Mucosa of descending colon (tissue), 3 donors: ENCODE measurements around the gene WDR90. TPM values are rescaled to one million over a fixed set of nuclear protein-coding genes. Genes with fewer than 3 reads are reported as not detected.
A peak's percentile ranks its signal among the peaks of the same experiment; 100 is the strongest.

Experiments
- ATAC-seq: fragments of 200-7000 bp; cut with Tn5 transposase; one replicate; pipeline ENCODE4 v1.9.1; 2020; ENCODE audit warnings: mild to moderate bottlenecking, moderate library complexity
- DNase-seq, 3 donors: peaks; one replicate each; pipeline ENCODE4 v3.0.0-alpha.2; 2020
- H3K36me3 ChIP-seq: fragments of 200-600 bp; one replicate; pipeline ENCODE4 v1.8.0; 2021; ENCODE audit warnings: low read depth, mild to moderate bottlenecking
- H3K4me1 ChIP-seq: fragments of 200-600 bp; one replicate; pipeline ENCODE4 v1.8.0; 2021; ENCODE audit warnings: low read depth, mild to moderate bottlenecking
- H3K4me3 ChIP-seq: fragments of 200-600 bp; one replicate; pipeline ENCODE4 v1.8.0; 2021; ENCODE audit warnings: mild to moderate bottlenecking
- H3K9me3 ChIP-seq: fragments of 200-600 bp; one replicate; pipeline ENCODE4 v1.8.0; 2021; ENCODE audit warnings: mild to moderate bottlenecking
- intact Hi-C, 2 donors: fragments of 100-400 bp; cut with DNase I in 1 of 2; cut with micrococcal nuclease in 1 of 2; formaldehyde crosslinking; loops; one replicate each; pipeline versions ENCODE4 v1.11.0 to v1.11.1; 2022; cut with DNase I, micrococcal nuclease
- total RNA-seq, 3 donors: library from RNA; stranded (reverse); fragmentation: NEBNext Ultra II Directional in 2 of 3; extraction: Animal tissue kit (Norgen Biotek cat#: 25700) in 2 of 3; gene quantifications; one replicate each; pipeline versions ENCODE4 v1.2.1 to v1.2.4, GENCODE V29; 2021 to 2023
- TF ChIP-seq, protein P1 (sequence below): fragments of 200-600 bp; IDR thresholded peaks from one replicate; pipeline ENCODE4 v1.8.0; 2022; ENCODE audit warnings: antibody characterized with exemption, mild to moderate bottlenecking
- donor health status: DM: no; HTN: no; CAD: no; lungs with moderate emphysema.
- donor health status: DM: no; HTN: no; CAD: no.
- donor health status: DM: no; HTN: yes; CAD: no.

The WDR90 gene
- total RNA-seq, 3 donors from 2014 or later: 35.0 to 54.9 (median 50.2) TPM

DNA sequence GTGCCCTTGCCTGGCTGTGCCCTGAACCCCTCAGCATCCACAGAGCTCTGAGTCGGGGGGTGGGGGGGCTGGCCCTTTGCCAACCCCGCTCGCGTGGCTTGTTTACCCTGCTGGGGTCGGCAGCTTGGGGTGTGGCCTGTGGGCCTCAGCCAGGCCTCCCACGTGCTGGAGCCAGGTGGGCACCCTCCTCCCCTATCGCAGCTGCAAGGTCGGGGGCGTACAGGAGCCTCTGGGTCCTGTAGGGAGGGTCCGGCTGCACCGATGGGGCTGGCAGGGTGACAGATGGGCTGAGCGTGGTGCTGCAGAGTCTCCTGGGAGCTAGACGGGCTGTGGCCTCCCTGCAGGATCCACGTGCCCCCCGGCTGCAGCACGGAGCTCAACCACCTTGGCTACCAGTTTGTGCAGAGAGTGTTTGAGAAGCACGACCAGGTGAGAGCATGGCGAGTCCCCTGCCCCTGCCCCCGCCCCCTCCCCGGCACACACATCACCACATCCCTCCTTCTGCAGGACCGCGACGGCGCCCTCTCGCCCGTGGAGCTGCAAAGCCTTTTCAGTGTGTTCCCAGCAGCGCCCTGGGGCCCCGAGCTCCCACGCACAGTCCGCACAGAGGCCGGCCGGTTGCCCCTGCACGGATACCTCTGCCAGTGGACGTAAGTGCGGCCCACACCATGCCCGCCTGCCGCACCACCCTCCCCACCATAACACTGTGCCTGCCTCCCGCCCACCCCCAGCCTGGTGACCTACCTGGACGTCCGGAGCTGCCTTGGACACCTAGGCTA, 22.4 kb downstream of the WDR90 start:
- Histone ChIP-seq H3K4me1 (peaks cover 24% of the 10 kb centered on the region), H3K9me3 (no peaks in the 10 kb centered on the region), H3K4me3 (no peak overlapping the region), H3K36me3 (peaks cover 13% of the 10 kb centered on the region)
- no peak for DNase-seq
- intact Hi-C loops: no loop called here
- no peak for ATAC-seq
- TF ChIP-seq, protein P1, sequence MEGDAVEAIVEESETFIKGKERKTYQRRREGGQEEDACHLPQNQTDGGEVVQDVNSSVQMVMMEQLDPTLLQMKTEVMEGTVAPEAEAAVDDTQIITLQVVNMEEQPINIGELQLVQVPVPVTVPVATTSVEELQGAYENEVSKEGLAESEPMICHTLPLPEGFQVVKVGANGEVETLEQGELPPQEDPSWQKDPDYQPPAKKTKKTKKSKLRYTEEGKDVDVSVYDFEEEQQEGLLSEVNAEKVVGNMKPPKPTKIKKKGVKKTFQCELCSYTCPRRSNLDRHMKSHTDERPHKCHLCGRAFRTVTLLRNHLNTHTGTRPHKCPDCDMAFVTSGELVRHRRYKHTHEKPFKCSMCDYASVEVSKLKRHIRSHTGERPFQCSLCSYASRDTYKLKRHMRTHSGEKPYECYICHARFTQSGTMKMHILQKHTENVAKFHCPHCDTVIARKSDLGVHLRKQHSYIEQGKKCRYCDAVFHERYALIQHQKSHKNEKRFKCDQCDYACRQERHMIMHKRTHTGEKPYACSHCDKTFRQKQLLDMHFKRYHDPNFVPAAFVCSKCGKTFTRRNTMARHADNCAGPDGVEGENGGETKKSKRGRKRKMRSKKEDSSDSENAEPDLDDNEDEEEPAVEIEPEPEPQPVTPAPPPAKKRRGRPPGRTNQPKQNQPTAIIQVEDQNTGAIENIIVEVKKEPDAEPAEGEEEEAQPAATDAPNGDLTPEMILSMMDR: no peak

DNA sequence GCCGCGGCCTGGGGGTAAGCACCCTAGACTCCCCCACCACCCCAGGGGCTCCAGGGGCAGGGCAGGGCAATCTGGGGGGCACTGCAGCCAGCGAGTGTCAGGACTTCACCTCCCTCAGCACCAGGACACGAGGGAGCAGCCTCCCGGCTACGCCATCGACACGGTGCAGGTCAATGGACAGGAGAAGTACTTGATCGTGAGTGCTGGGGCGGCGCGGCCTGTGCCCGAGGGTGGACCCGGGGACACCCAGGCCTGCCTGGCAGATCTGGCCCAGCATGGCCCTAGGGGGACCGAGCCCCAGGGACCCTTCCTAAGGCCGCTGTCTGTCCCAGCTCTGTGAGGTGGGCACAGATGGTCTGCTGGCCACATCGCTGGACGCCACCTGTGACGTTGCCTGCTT, 23.2 kb downstream of the WDR90 start:
- Histone ChIP-seq H3K9me3 (no peaks in the 10 kb centered on the region), H3K4me1 (peaks cover 33% of the 10 kb centered on the region), H3K4me3 (no peak overlapping the region), H3K36me3 (peaks cover 13% of the 10 kb centered on the region)
- intact Hi-C loops: no loop called here
- ATAC-seq (no peak), DNase-seq (no peak)
- TF ChIP-seq, protein P1: no peak

DNA sequence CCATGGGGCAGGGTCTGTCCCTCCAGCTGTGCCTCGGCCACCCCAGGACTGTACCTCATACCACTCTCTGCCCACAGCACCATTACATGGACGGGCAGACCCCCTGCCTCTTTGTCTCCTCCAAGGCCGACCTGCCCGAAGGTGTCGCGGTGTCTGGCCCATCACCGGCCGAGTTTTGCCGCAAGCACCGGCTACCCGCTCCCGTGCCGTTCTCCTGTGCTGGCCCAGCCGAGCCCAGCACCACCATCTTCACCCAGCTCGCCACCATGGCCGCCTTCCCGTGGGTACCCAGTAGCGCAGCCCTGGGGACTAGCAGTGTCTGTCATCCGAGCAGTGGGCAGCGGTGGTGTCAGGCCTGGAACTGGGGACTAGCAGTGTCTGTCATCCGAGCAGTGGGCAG, 23.7 kb downstream of the WDR90 start:
- peaks cover 37% of the 10 kb centered on the region for H3K4me1 ChIP-seq
- TF ChIP-seq, protein P1: no peak
- no peaks in the 10 kb centered on the region for H3K9me3 ChIP-seq
- DNase-seq (no peak), ATAC-seq (no peak)
- intact Hi-C loops: no loop called here
- H3K36me3 ChIP-seq: peaks cover 13% of the 10 kb centered on the region
- no peak overlapping the region for H3K4me3 ChIP-seq

DNA sequence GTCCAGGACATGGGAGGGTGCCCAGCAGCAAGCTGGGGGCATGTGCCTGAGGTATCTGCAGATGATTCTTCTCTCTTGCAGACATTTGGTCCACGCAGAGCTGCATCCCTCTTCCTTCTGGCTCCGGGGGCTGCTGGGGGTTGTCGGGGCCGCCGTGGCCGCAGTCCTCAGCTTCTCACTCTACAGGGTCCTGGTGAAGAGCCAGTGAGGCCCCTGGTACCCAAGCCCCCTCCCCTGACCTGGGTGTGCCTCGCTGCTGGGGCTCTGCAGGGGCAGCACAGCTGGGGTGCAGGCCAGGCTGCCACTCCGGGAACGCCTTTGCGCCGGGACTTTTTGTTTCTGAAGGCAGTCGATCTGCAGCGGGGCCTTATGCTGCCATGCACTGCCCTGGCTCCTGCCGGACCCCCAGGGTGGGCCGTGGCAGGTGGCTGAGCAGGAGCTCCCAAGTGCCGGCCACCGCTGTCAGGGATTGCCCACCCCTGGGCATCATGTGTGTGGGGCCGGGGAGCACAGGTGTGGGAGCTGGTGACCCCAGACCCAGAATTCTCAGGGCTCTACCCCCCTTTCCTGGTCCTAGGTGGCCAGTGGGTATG, 24.3 kb downstream of the WDR90 start:
- Histone ChIP-seq H3K9me3 (no peaks in the 10 kb centered on the region), H3K4me3 (no peak overlapping the region), H3K36me3 (peaks cover 13% of the 10 kb centered on the region), H3K4me1 (peaks cover 37% of the 10 kb centered on the region)
- ATAC-seq: no peak
- TF ChIP-seq, protein P1: no peak
- intact Hi-C loops: no loop called here
- DNase-seq: no peak

DNA sequence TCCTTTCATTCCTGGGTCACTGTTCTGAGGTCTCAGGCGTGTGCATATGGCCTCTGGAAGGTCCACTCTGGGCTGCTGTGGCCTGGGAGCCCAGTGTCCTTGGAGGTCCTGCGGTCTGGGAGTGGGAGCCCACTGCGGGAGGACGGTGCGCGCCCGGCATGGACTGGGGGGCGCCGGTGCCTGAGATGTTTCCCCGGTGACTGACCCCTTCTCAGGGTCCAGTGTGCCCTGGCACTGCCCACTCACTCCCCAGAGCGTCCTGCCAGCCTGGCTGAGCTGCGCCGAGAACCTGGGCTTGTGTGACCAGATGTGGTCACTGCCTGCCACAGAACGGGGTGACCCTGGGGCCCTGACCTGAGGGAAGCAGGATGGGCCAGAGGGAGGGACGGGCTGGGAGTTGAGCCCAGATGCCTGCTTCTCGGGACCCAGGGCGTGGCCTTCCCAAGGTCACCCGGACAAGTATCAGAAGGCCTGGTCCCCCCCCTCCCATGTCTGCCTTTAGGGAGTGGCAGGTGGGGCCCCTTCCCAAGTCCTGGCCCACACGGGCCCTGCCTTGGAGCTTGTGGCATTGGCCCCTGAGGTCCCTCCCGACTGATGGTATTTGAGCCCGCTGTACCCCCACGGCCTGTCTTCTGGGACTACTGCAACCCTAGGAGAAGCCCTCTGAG, 25.2 kb downstream of the WDR90 start:
- Histone ChIP-seq H3K36me3 (peaks cover 13% of the 10 kb centered on the region), H3K9me3 (no peaks in the 10 kb centered on the region), H3K4me3 (no peak overlapping the region), H3K4me1 (peaks cover 34% of the 10 kb centered on the region)
- TF ChIP-seq, protein P1: no peak
- DNase-seq (peak in 2 of 3 donors; percentile 40 to 49), ATAC-seq (no peak)
- intact Hi-C loops: no loop called here
